ENCODE data around the gene CD3G. TPM values are rescaled to one million over a fixed set of nuclear protein-coding genes. Genes with fewer than 3 reads are reported as not detected.

The CD3G gene
- total RNA-seq, 1 donor from 2014 or later: not detected

- H3K9me3 Mint-ChIP-seq: no peaks in the 10 kb centered on the region
- no peak overlapping the region for H3K27ac Mint-ChIP-seq
- H3K36me3 Mint-ChIP-seq (ENCODE audit: low read depth): no peaks in the 10 kb centered on the region
- H3K4me3 Mint-ChIP-seq: no peak overlapping the region
- no peaks in the 10 kb centered on the region for H3K27me3 Mint-ChIP-seq
- DNase-seq: no peak
- CTCF ChIA-PET: interaction anchor here (1.0 kb wide), 1 partner anchor 120 kb away, joined by 3 read pairs; no protein-coding TSS in a partner anchor
- ATAC-seq (ENCODE audit: low read depth): no peak
- H3K4me1 Mint-ChIP-seq: peaks cover 82% of the 10 kb centered on the region
- POLR2A ChIA-PET: interaction anchor here (0.6 kb wide), 1 partner anchor 119 kb away, joined by 3 read pairs; no protein-coding TSS in a partner anchor
- no peak for TF ChIP-seq CTCF (IDR thresholded peaks at IDR 0.05)
- intact Hi-C loops (cut with micrococcal nuclease): no loop called here
These were observed 26.0 kb upstream of the CD3G start for GRCh38 chr11:118318124-118318523.

GRCh38 chr11:118318581-118319336 lies 25.4 kb upstream of the CD3G start:
- ATAC-seq (ENCODE audit: low read depth) (no peak), DNase-seq (no peak)
- POLR2A ChIA-PET: interaction anchor here (0.6 kb wide), 1 partner anchor 120 kb away, joined by 3 read pairs; no protein-coding TSS in a partner anchor
- peak overlapping the region; percentile 66 for H3K27ac Mint-ChIP-seq
- no peaks in the 10 kb centered on the region for H3K27me3 Mint-ChIP-seq
- H3K36me3 Mint-ChIP-seq (ENCODE audit: low read depth): no peaks in the 10 kb centered on the region
- CTCF ChIA-PET: interaction anchor here (1.0 kb wide), 1 partner anchor 121 kb away, joined by 3 read pairs; no protein-coding TSS in a partner anchor
- H3K9me3 Mint-ChIP-seq: no peaks in the 10 kb centered on the region
- H3K4me3 Mint-ChIP-seq: no peak overlapping the region
- no peak for TF ChIP-seq CTCF (IDR thresholded peaks at IDR 0.05)
- H3K4me1 Mint-ChIP-seq: peaks cover 84% of the 10 kb centered on the region
- intact Hi-C loops (cut with micrococcal nuclease): no loop called here

- no peak for DNase-seq
- H3K27ac Mint-ChIP-seq: peak overlapping the region; percentile 66
These were observed 24.8 kb upstream of the CD3G start for GRCh38 chr11:118319337-118319707.

GRCh38 chr11:118320515-118320914 lies 23.6 kb upstream of the CD3G start:
- H3K36me3 Mint-ChIP-seq (ENCODE audit: low read depth): no peaks in the 10 kb centered on the region
- intact Hi-C loops (cut with micrococcal nuclease): no loop called here
- no peak for TF ChIP-seq CTCF (IDR thresholded peaks at IDR 0.05)
- ATAC-seq (ENCODE audit: low read depth) (no peak), DNase-seq (no peak)
- H3K9me3 Mint-ChIP-seq: no peaks in the 10 kb centered on the region
- ChIA-PET POLR2A (no interaction called here), CTCF (no interaction called here)
- peak overlapping the region; percentile 26 for H3K27ac Mint-ChIP-seq
- no peak overlapping the region for H3K4me3 Mint-ChIP-seq
- H3K27me3 Mint-ChIP-seq: peaks cover 3% of the 10 kb centered on the region
- peaks cover 78% of the 10 kb centered on the region for H3K4me1 Mint-ChIP-seq

More at GRCh38 chr11:118319337-118319707, 24.8 kb upstream of the CD3G start:
- Mint-ChIP-seq H3K27me3 (no peaks in the 10 kb centered on the region), H3K4me1 (peaks cover 82% of the 10 kb centered on the region), H3K4me3 (no peak overlapping the region), H3K9me3 (no peaks in the 10 kb centered on the region), H3K36me3 (ENCODE audit: low read depth) (no peaks in the 10 kb centered on the region)
- intact Hi-C loops (cut with micrococcal nuclease): no loop called here
- TF ChIP-seq CTCF (IDR thresholded peaks at IDR 0.05): no peak
- CTCF ChIA-PET: no interaction called here
- POLR2A ChIA-PET: no interaction called here
- no peak for ATAC-seq (ENCODE audit: low read depth)

- H3K36me3 Mint-ChIP-seq (ENCODE audit: low read depth): no peaks in the 10 kb centered on the region
- peaks cover 4% of the 10 kb centered on the region for H3K27me3 Mint-ChIP-seq
- peak overlapping the region; percentile 83 for H3K27ac Mint-ChIP-seq
- TF ChIP-seq CTCF (IDR thresholded peaks at IDR 0.05): no peak
- H3K4me1 Mint-ChIP-seq: peaks cover 68% of the 10 kb centered on the region
- ChIA-PET CTCF (no interaction called here), POLR2A (interaction anchor here (0.7 kb wide), 4 partner anchors 70 to 459 kb away, joined by 4 to 12 read pairs (median 8); no protein-coding TSS in a partner anchor)
- peak; percentile 49 for ATAC-seq (ENCODE audit: low read depth)
- peak overlapping the region; percentile 39 for H3K4me3 Mint-ChIP-seq
- no peaks in the 10 kb centered on the region for H3K9me3 Mint-ChIP-seq
- intact Hi-C loops (cut with micrococcal nuclease): no loop called here
- no peak for DNase-seq
These were observed 22.6 kb upstream of the CD3G start for GRCh38 chr11:118321386-118322082.
